Breast epithelium (tissue), 3 donors: ENCODE results near the gene VDAC2.

Experiments
- POLR2A ChIP-seq: fragments of 450-650 bp; IDR thresholded peaks from one replicate; pipeline ENCODE4 v1.6.1; 2016; ENCODE audit warnings: antibody characterized with exemption, mild to moderate bottlenecking, moderate library complexity
- POLR2AphosphoS5 ChIP-seq, 3 donors: sonication (generic); formaldehyde crosslinking; IDR thresholded peaks; one replicate each; pipeline ENCODE4 v1.6.1; 2017; ENCODE audit warnings: antibody characterized with exemption in 3 of 3
- TF ChIP-seq, protein P1 (sequence below), 3 donors: fragments of 450-650 bp; IDR thresholded peaks; one replicate each; pipeline ENCODE4 v1.5.1; 2016 to 2017; ENCODE audit warnings: antibody characterized with exemption in 3 of 3, mild to moderate bottlenecking in 3 of 3, moderate library complexity in 3 of 3

DNA sequence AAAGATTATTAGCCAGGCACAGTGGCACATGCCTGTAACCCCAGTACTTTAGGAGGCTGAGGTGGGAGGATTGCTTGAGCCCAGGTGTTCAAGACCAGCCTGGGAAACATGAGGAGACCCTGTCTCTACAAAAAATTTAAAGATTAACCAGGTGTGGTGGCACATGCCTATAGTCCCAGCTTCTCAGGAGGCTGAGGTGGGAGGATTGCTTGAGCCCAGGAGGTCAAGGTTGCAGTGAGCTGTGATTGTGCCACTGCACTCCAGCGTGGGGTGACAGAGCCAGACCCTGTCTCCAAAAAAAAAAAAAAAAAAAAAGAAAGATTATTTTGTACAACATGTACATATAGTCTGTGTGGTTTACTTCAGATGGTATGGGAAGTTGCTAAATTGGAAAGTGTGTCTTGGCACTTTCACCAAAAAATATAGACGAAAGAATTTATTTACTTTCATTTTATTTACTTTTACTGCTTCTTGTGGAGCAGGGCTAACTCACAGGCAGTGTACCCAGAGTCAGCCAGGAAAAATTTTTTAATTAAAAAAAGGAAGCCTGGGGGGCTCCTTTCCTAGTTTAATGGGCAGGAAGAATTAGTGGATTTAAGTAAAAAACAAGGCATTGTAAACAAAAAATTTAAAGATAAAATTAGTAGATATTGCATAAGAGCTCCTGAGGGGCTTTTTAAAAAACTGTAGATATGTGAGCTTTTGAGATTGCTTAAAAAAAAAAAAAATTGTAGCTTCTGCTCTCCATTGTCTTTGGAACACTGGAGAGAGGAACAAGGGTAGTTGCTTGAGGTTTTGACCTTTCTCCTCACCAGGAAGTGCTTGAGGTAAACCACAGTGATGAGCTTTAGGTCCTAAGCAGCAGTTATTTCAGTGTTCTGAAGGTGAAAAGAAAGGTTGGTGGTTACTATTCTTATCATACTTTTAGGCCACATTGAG is 44.6 kb upstream of the VDAC2 start:
- TF ChIP-seq, protein P1, sequence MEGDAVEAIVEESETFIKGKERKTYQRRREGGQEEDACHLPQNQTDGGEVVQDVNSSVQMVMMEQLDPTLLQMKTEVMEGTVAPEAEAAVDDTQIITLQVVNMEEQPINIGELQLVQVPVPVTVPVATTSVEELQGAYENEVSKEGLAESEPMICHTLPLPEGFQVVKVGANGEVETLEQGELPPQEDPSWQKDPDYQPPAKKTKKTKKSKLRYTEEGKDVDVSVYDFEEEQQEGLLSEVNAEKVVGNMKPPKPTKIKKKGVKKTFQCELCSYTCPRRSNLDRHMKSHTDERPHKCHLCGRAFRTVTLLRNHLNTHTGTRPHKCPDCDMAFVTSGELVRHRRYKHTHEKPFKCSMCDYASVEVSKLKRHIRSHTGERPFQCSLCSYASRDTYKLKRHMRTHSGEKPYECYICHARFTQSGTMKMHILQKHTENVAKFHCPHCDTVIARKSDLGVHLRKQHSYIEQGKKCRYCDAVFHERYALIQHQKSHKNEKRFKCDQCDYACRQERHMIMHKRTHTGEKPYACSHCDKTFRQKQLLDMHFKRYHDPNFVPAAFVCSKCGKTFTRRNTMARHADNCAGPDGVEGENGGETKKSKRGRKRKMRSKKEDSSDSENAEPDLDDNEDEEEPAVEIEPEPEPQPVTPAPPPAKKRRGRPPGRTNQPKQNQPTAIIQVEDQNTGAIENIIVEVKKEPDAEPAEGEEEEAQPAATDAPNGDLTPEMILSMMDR (IDR thresholded peaks at IDR 0.05), result no peak
- TF ChIP-seq POLR2A (no peak), POLR2AphosphoS5 (IDR thresholded peaks at IDR 0.05) (no peak)
